Mesodermal cell (in vitro differentiated cells): ENCODE data around the gene PCNX3.

Experiments
- H3K27ac ChIP-seq: 2 replicates; pipeline ENCODE4 v1.7.0; 2013; ENCODE audit warnings: mild to moderate bottlenecking, low read depth, low read length, moderate library complexity; ENCODE audit not compliant: severe bottlenecking
- H3K36me3 ChIP-seq: 2 replicates; pipeline ENCODE4 v1.7.1; 2013; ENCODE audit warnings: mild to moderate bottlenecking, low read length, moderate library complexity; ENCODE audit not compliant: control insufficient read depth, insufficient read depth
- H3K4me1 ChIP-seq: one replicate; pipeline ENCODE4 v1.7.1; 2013; ENCODE audit warnings: mild to moderate bottlenecking, low read length; ENCODE audit not compliant: insufficient read depth, control insufficient read depth, poor library complexity, severe bottlenecking
- H3K4me3 ChIP-seq: 2 replicates; pipeline ENCODE4 v1.7.0; 2013; ENCODE audit warnings: low read length, control low read depth, mild to moderate bottlenecking; ENCODE audit not compliant: insufficient read depth, poor library complexity, severe bottlenecking; ENCODE audit errors: extremely low read depth
- H3K9me3 ChIP-seq: 2 replicates; pipeline ENCODE4 v1.7.1; 2013; ENCODE audit warnings: mild to moderate bottlenecking, low read length, moderate library complexity; ENCODE audit not compliant: control insufficient read depth
- WGBS, 2 experiments: methylation state at CpG; one replicate each; pipeline ENCODE4 v1.1.5; 2013; ENCODE audit warnings: missing lambda C conversion rate in 2 of 2; ENCODE audit not compliant: insufficient coverage in 2 of 2; 5-methylcytosine and 5-hydroxymethylcytosine counted together

Gene PCNX3

DNA sequence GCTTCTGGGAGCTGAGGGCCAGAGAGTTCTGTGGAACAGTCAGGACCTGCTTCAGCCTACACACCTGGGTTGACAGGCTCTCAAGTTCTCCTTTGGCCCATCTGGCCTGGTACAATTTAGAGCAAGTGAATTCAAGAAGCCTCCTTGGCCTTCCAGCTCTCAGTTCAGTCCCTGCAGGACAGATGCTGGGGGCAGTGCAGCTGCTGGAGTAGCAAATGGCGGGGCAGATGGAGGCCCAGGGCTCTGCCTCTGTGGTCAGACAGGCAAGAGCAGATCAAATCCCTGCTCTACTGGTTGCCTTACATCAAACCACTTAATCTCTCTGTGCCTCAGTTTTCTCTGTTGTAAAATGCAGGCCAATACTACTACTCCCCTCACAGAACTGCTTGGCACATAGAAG lies 11.3 kb upstream of the PCNX3 start:
- H3K4me3 ChIP-seq = no peak overlapping the region
- peaks cover 67% of the 10 kb centered on the region for H3K36me3 ChIP-seq
- no peak overlapping the region for H3K27ac ChIP-seq
- WGBS, 2 experiments = 79 to 100% methylated on average over 1 of the region's 1 CpG
- H3K4me1 ChIP-seq = peaks cover 12% of the 10 kb centered on the region
- H3K9me3 ChIP-seq = no peaks in the 10 kb centered on the region

DNA sequence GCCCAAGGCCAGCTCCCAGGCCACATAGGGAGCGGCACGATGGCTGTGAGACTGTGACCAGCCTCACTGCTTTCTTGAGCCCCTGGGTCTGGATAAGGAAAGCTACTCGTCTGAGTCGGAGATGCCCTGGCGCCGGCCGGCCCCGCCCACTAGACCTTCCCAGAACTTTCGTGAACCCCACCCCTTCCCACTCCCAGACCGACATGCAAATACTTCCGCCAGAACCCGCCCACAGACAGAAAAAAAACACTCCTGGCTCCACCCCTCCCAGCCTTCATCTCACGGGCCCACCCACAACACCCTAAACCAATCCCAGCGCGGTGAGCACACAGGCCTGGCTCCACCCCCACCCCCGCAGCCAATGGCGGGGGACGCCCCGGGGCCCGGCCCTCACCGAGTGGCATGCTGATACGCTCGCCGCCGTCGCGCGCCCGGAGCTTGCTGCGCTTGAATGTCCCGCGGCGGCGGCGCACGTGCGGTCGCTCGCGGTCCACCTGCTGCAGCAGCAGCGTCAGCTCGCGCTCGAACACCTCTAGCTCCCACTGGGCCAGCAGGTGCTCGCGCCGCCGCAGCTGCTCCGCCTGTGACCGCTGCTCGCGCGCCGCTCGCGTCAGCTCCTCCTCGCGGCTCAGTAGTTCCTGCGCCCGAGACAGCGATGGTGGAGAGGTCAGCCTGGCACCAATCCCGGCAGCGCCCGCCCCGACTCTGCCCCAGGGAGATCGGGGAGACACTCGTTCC lies 8.5 kb upstream of the PCNX3 start:
- 6 to 12% methylated on average over 38 to 64 of the region's 67 CpGs for WGBS, 2 experiments
- H3K27ac ChIP-seq = peak overlapping the region; percentile 49
- peaks cover 29% of the 10 kb centered on the region for H3K4me1 ChIP-seq
- H3K9me3 ChIP-seq = no peaks in the 10 kb centered on the region
- H3K4me3 ChIP-seq = peak overlapping the region; percentile 14
- peaks cover 82% of the 10 kb centered on the region for H3K36me3 ChIP-seq

- Histone ChIP-seq H3K27ac (peak overlapping the region; percentile 49), H3K36me3 (peaks cover 82% of the 10 kb centered on the region), H3K9me3 (no peaks in the 10 kb centered on the region), H3K4me3 (peak overlapping the region; percentile 14), H3K4me1 (peaks cover 37% of the 10 kb centered on the region)
- WGBS, 2 experiments = 82 to 84% methylated on average over 27 to 36 of the region's 37 CpGs
Observed at GRCh38 chr11:65607614-65608426, 7.8 kb upstream of the PCNX3 start.

GRCh38 chr11:65609229-65609628 lies 6.3 kb upstream of the PCNX3 start:
- Histone ChIP-seq H3K27ac (no peak overlapping the region), H3K36me3 (peaks cover 71% of the 10 kb centered on the region), H3K9me3 (no peaks in the 10 kb centered on the region), H3K4me3 (no peak overlapping the region), H3K4me1 (peaks cover 43% of the 10 kb centered on the region)
- WGBS, 2 experiments = 88 to 100% methylated on average over 2 to 3 of the region's 3 CpGs

DNA sequence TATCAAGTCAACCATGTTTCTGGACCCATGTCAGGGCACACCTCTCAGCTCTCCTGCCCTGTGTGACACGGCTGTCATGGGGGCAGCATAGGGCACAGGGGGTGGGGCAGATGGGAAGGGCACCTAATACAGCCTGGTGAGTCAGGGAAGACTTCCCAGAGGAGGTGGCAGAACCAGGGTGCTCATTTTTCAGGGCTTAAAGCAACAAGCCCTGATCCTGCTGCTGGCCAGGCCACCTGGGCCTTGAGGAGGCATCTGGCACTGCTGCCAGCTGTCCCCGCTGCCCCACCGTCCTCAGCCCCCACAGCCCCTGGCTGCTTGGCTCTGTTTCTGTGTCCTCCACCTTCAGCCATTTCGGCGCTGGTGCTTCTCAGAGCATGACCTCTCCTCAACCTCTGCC lies 5.9 kb upstream of the PCNX3 start:
- no peaks in the 10 kb centered on the region for H3K9me3 ChIP-seq
- H3K4me3 ChIP-seq = no peak overlapping the region
- 90 to 100% methylated on average over 5 of the region's 5 CpGs for WGBS, 2 experiments
- H3K4me1 ChIP-seq = peaks cover 43% of the 10 kb centered on the region
- peaks cover 68% of the 10 kb centered on the region for H3K36me3 ChIP-seq
- no peak overlapping the region for H3K27ac ChIP-seq

DNA sequence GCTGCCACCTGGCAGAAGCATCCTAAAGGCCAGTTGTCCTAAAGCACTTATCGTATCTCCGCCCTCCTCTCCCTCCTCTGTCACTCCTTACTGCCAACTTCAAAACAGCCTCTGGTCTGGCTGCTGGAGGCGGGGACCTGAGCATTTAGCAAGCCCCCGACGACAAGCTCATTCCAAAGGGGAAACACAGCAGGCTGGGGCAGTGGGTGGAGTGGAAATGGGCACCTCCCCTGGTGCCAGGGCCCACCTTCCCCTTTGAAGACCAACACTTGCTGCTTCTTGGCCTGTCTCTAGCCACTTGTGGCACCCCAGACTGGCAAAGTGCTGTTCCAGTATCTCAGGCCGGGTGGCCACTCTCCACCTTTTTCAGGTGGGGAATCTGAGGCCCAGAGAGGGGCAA lies 5.2 kb upstream of the PCNX3 start:
- peaks cover 60% of the 10 kb centered on the region for H3K36me3 ChIP-seq
- H3K9me3 ChIP-seq = no peaks in the 10 kb centered on the region
- WGBS, 2 experiments = 79 to 82% methylated on average over 3 to 5 of the region's 6 CpGs
- peaks cover 43% of the 10 kb centered on the region for H3K4me1 ChIP-seq
- peak overlapping the region; percentile 29 for H3K27ac ChIP-seq
- H3K4me3 ChIP-seq = peak overlapping the region; percentile 84

DNA sequence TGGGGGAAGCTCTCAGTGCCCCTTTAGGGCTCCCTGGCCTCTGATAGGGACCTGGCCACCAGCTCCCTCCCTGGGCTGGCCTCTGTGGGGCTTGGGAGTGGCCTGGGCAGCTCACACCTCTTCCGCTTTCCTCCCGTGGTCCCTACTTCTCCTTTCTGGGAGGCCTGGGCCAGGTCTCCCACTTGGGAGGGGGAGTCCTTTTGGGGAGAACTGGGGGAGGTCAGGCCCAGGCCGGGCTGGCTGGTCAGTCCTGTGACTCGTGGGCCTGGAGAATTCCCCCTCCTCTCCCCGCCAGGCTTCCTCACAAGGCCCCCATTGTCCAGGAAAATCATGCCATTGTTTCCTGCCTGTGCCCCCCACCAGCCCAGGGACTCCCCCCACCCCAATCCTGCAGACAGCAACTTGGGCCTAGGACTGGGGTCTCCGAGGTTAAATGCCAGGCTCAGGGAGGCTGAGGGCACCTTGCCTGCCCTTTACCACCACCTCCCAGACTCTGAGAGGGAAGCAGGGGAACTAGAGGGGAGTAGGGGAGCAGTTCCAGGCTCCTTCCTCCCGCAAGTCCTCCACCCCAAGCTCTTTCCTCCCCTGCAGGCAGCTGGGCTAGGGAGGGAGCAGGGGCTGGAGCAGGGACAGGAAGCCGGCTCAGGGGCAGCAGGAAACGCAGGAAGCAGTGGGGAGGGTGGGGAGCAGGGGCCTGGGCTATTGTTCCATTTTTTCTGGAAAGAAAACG lies 4.4 kb upstream of the PCNX3 start:
- H3K9me3 ChIP-seq = no peaks in the 10 kb centered on the region
- peaks cover 52% of the 10 kb centered on the region for H3K36me3 ChIP-seq
- peak overlapping the region; percentile 84 for H3K4me3 ChIP-seq
- WGBS, 2 experiments = 25 to 67% methylated on average over 1 of the region's 10 CpGs
- peaks cover 43% of the 10 kb centered on the region for H3K4me1 ChIP-seq
- peak overlapping the region; percentile 89 for H3K27ac ChIP-seq

- WGBS, 2 experiments = 67 to 85% methylated on average over 7 to 11 of the region's 12 CpGs
- no peaks in the 10 kb centered on the region for H3K9me3 ChIP-seq
- H3K27ac ChIP-seq = peak overlapping the region; percentile 89
- H3K4me3 ChIP-seq = peak overlapping the region; percentile 84
- peaks cover 43% of the 10 kb centered on the region for H3K4me1 ChIP-seq
- H3K36me3 ChIP-seq = peaks cover 54% of the 10 kb centered on the region
Observed at GRCh38 chr11:65611758-65612603, 3.6 kb upstream of the PCNX3 start.

- H3K36me3 ChIP-seq = peaks cover 57% of the 10 kb centered on the region
- peaks cover 42% of the 10 kb centered on the region for H3K4me1 ChIP-seq
- peak overlapping the region; percentile 84 for H3K4me3 ChIP-seq
- 97 to 100% methylated on average over 2 to 7 of the region's 7 CpGs for WGBS, 2 experiments
- H3K27ac ChIP-seq = peak overlapping the region; percentile 42
- no peaks in the 10 kb centered on the region for H3K9me3 ChIP-seq
Observed at GRCh38 chr11:65612691-65613090, 2.9 kb upstream of the PCNX3 start.
